ENCODE results near the gene PROCA1.

PROCA1 gene, protein sequence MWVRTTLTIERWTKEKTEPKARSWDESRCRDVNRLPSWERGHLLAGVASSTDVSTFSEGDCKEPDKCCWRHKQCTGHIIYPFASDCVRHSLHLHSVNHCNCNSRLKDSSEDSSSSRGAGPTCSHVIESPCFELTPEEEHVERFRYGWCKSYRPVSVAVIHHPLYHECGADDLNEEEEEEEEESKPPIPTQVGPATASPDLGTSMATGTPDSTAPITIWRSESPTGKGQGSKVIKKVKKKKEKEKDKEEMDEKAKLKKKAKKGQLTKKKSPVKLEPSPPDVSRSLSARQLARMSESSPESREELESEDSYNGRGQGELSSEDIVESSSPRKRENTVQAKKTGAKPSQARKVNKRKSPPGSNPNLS

DNA sequence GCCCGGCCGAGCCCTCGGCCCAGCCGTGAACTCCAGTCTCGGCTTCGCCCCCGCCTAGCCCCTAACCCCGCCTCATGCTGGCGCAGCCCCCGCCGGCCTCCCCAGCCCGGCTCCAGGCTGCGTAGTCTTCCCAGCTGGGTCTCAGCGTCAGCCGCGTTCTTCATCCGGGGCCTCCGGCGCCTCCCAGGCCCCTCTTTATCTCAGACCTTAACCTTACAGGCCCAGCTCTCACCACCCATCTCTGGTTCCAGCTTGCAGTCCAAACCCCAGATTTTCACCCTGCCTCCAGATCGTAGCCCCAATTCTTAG is at the start of gene PROCA1:
TSS of gene PROCA1 (minus strand) at position 166 of the 309 bp plus-strand sequence. CDS start 228 bp downstream, outside the sequence.
- no peak for DNase-seq (ENCODE audit: low spot score)

DNA sequence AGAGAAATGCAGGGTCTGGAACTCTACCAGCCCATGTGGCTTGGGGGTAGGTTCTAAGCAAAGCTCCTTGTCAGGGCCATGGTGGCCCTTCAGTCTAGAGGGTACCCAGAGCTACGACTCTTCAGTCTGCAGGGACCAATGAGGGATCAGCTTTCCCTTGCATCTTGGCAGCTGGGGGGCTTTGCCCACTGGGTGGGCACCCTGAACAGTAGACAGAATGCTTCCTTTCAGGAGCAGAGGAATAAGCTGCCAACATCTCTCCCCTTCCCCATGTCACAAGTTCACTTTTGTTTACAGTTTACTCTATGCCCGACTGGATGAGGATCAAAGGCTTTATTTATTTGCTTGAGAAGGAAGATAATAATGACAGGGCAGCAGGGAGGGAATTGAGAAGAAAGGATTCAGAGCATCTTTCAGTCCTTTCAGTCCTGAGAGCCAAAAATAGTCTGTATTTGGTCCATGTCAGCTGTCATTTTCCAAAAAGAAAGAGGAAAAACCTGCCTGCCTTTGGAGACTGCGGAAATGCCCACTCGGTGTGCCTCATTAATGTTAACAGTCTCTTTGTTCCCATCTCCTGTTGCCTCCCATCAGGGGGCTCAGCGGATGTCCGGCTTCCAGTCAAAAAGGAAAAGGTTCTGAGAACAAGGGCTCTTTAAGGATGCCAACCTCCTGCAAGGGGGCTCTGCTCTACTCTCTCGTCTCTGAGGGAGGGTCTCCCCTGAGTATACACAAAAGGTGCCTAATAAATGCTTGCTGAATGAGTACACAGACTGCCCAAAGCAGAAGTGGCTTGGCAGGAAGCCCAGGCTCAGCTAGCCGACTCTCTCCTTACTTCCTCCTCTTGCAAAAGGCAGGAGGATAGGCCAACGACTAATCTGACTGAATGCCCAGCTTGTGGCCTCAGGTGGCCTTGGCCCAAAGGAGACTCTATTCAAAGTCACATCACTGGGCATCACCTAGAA is 49.2 kb upstream of the PROCA1 start:
- DNase-seq (ENCODE audit: low spot score), result peak; percentile 84

DNA sequence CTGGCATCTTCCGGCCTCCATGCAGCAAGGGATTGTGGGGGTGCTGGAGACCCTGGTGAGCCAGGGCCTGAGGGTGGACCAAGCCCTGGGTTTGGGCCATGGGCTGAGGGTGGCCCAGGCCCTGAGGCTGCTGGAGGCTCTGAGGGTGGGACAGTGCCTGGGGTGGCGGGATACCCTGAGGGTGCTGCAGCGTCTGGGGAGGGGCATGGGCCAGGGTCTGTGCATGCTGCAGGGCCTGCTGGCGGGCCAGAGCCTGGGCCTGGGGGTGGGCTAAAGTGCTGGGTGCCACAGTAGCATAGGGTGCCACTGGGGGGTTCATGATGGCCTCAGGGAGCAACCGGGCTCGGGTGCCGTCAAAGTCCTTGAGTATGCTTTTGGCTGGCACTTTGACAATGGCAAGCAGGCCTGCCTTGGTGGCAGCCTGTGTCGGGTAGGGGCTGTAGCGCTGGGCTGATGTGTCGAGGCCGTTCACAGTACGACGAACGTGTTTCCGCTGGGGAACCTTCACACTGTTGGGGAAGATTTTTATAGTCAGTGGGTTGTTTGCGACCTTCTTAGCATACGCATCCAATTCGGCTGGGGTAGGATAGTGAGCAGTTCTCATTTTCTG is 47.7 kb upstream of the PROCA1 start:
- no peak for DNase-seq (ENCODE audit: low spot score)

DNA sequence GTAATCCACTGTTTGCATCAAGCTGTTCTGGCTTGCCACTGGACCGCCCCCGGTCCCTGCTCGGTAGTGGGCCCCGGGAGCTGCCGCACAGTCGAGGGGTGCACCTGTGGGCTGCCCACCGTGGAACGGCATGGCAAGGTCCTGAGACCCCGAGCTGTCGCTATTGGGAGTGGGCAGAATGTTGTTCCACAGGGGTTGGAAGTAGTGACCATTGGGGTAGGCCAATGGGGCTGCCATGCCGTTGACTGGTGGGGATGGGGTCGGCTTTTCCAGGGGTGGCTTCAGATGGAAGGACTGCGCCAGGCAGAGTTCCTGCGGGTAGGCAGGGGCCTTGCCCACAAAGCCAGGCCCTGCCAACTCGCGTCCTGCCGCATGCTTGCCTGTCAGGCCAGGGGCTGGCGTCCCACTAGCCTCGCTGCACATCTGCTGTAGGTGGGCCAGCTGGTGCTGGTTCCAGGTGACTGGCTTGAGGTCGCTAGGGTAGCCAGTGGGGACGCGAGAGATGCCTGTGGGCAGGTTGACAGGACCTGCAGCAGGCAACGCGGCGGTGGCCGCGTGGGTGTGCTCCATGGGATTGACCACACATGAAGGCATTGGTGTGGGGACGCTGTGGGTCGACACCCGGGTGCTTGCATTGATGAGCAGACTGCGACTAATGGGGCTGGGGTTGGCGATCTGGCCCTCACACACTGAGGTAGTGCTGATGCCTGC is 46.9 kb upstream of the PROCA1 start:
- no peak for DNase-seq (ENCODE audit: low spot score)

DNA sequence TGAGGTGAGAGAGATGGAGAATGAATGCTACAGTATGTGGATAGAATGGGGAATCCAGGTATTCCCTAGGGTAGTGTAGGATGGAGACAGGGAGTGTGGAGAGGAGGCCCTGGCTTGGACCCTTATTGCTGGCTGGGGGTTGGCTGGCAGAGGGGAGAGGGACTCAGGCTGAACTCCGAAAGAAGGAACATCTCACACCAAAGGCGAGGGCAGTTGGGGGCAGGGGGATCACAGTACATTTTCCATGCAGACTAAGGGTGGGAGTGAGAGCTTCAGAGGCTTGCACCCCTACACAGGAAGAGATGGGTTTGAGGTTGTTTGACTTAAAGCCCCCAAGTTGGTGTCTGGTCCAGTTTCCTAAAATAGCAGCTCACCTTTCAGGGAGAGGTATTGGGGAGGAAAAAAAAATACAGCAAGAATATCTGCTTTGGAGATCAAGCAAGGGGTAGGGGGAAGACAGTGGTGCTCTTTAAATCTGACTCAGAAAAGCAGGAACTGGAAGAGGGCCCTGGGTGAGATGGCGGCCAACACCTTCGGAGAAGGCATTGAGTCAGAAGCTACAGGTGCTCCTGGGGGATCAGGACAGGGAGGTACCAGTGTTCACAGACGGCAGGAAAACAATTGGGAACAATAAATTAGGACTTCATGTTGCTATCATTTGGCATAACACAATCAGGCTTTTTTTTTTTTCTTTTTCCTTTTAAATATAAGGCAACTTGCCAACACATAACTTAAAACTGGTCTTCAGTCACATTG is 44.5 kb upstream of the PROCA1 start:
- no peak for DNase-seq (ENCODE audit: low spot score)

DNA sequence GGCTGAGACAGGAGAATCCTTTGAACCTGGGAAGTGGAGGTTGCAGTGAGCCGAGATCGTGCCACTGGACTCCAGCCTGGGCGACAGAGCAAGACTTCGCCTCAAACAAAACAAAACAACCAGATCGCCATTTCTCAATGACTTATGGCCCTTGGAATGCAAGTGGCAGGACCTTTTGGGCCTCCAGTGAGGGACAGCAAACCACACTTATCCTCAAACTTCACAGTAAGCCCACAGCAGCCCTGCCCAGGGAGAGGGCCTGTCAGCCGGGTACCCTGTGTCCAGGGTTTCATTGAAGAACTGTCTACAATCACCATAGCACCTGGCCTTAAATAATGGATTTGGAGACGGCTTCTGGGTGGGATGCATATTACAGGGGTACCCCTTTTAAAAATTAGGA is 43.8 kb upstream of the PROCA1 start:
- DNase-seq (ENCODE audit: low spot score), result no peak

DNA sequence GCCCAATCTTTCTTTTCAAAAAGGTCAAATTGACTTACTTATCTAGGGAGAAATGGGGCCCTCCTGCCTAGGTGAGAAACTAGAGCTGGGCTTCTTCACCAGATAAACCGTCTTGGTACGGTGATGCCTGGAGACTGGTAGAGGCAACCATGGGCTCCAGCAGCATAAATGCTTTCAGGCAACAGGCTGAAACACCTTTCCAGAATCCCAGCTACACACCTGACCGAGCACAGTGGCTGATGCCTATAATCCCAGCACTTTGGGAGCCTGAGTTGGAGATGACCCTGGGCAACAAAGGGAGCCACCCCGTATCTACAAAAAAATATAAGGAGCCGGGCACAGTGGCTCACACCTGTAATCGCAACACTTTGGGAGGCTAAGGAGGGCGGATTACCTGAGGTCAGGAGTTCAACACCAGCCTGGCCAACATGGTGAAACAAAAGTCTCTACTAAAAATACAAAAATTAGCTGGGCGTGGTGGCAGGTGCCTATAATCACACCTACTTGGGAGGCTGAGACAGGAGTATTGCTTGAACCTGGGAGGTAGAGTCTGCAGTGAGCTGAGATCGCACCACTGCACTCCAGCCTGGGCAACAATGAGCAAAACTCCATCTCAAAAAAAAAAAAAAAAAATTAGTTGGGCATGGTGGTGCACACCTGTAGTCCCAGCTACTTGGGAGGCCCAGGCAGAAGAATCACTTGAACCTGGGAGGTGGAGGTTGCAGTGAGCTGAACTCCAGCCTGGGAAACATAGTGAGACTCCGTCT is 40.1 kb upstream of the PROCA1 start:
- DNase-seq (ENCODE audit: low spot score), result no peak

DNA sequence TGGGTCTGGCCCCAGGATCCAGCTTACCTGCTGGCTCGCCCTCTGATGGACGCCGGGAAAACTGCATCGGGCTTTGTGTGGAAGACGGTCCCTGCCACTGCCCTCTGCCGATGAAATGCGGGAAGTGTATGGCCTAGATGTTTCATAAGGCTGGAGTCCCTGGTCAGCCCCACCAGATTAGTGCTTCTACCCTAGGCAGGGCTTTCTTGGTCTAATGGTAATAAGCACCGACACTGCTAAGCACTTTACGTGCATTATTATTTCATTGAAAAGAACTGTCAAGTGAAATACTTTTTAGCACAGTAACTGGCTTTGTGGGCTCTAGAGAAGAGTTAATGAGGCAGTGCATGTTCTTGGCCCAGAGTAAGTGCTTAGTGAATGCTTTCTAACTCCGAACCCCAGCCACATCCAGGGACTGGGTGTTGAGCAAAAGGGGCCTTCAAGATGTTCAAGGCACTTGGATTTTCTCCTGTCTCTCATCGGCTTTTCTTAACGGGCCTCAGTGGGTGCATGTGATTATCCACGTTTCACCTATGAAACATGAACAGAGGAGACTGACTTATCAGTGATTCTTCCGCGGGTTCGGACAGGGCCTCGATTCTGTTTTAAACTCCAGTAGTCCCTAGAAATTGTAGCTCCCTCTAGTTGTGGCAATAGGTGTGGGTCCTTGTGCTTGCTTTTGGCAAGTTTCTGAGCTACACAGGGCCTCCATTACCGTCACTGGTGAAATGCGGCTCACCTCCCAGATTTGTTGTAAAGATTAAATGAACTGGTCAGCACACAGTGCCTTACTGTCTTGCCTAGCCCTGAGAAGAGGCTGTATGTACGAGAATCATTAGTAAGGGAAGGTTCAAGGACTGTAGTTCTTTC is 38.7 kb upstream of the PROCA1 start:
- DNase-seq (ENCODE audit: low spot score), result peak; percentile 67

DNA sequence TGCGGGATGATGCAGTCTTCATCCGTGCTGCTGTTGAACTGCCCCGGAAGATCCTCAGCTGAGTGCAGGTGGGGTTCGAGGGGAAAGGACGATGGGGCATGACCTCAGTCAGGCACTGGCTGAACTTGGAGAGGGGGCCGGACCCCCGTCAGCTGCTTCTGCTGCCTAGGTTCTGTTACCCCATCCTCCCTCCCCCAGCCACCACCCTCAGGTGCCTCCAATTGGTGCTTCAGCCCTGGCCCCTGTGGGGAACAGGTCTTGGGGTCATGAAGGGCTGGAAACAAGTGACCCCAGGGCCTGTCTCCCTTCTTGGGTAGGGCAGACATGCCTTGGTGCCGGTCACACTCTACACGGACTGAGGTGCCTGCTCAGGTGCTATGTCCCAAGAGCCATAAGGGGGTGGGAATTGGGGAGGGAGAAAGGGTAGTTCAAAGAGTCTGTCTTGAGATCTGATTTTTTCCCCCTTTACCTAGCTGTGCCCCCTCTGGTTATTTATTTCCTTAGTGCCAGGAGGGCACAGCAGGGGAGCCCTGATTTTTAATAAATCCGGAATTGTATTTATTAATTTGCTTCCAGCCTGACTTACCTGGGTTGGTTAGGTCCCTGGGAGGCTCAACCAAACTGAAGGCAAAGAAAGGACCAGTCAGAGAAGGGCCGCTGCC is 38.0 kb upstream of the PROCA1 start:
- DNase-seq (ENCODE audit: low spot score), result no peak

DNA sequence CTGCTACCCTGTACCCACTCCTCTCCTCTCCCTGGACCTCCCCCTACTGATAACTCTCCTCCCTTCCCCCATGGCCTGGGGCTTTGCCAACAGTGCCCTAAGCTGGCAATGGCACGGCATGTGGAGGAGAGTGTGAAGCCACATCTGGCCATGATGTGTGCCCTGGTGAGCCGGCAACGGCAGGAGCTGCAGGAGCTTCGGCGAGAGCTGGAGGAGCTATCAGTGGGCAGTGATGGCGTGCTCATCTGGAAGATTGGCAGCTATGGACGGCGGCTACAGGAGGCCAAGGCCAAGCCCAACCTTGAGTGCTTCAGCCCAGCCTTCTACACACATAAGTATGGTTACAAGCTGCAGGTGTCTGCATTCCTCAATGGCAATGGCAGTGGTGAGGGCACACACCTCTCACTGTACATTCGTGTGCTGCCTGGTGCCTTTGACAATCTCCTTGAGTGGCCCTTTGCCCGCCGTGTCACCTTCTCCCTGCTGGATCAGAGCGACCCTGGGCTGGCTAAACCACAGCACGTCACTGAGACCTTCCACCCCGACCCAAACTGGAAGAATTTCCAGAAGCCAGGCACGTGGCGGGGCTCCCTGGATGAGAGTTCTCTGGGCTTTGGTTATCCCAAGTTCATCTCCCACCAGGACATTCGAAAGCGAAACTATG is 37.3 kb upstream of the PROCA1 start:
- no peak for DNase-seq (ENCODE audit: low spot score)

DNA sequence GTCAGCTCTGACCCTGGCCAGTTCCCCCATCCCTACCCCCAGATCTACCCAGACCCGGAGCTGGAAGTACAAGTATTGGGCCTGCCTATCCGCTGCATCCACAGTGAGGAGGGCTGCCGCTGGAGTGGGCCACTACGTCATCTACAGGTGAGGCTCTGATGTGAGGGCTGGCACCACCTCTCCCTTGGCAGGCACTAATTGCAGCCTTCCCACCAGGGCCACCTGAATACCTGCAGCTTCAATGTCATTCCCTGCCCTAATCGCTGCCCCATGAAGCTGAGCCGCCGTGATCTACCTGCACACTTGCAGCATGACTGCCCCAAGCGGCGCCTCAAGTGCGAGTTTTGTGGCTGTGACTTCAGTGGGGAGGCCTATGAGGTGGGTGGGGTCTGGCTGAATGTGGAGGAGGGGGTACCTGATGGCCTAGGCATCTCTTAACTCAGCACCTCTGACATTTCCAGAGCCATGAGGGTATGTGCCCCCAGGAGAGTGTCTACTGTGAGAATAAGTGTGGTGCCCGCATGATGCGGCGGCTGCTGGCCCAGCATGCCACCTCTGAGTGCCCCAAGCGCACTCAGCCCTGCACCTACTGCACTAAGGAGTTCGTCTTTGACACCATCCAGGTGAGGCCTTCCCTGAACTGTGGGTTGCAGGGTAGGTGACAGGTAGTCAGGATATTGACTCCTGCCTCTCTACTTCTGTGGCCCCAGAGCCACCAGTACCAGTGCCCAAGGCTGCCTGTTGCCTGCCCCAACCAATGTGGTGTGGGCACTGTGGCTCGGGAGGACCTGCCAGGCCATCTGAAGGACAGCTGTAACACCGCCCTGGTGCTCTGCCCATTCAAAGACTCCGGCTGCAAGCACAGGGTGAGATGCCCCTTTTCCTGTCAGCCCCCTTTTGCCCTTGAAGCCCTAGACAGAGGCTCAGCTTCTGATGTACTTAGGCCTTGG is 36.4 kb upstream of the PROCA1 start:
- no peak for DNase-seq (ENCODE audit: low spot score)

DNA sequence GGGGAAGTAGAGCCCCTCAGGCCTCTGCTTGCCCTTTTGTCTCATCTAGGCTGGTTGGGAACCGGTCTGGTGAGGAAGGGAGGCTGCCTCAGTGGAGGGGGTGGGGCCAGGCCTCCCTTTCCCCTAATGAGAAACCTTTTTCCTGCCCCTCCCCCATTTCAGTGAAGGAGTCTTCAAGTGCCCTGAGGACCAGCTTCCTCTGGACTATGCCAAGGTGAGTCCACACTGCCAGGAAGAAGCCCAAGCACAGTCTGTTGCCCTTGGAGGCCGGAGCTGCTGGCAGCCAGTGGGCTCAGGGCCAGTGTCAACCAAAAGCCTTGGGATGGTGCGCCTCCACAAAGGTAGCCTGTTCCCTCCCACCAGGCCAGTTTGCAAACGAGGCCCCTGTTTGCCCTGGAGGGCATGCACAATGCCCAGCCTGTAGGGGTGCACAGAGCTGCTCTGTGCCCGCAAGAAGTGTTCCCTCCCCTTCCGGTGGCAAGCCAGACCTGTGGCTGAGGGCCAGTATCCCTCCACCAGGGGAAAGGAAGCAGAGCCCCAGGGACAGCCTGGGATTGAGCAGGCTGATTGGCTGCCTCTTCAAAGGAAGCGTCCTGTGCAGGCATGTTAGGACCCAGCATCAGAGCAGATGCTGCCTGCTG is 35.5 kb upstream of the PROCA1 start:
- no peak for DNase-seq (ENCODE audit: low spot score)

DNA sequence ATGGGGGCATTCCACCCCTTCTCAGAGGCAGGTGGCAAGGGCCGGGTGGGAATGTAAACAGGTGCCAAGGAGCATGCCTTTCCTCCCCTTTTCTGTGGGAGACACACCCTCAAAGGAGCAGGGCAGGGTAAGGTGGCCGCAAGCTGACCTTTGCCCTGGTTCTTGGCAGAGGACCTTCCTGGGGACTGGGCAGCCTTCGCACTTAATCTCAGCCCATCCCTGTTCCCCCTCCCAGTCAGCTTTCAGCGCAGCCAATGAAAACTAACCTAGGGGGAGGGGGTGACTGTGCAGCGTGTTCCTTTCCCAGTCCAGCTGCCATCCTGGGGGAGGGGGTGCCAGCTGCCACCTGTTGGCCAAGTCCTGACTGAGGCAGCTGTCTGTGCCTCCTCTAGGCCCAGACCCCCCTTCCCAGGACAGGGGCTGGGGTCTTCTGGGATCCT is 34.9 kb upstream of the PROCA1 start:
- DNase-seq (ENCODE audit: low spot score), result no peak

DNA sequence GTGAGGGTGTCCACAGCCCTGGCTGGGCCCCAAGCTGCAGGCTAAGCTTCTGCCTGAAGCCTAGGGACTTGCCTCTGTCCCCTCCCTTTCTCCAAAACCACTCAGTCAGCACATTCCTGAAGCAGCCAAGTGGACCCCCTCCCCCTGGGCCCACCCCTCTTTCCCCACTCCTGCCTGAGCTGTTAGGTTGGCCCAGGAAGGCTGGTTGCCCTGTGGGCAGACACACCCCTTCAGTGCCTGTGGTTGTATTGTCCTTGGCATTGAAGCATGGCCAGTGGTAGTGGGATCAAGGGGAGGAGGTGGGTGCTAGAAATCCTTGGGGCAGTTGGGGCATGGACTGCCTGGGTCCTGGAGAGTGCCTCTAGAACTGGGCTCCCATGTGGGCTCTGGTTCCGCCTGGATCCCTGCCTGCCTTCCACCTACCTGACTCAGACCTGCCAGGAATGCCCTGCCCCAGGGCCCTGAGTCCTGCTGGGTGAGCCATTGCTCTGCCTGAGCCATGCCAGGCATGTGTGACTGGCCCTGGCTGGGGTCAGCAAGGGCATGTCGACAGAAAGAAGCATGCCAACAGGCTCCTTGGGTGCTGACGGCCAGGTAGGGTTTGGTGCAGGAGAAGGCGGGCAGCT is 34.2 kb upstream of the PROCA1 start:
- no peak for DNase-seq (ENCODE audit: low spot score)

DNA sequence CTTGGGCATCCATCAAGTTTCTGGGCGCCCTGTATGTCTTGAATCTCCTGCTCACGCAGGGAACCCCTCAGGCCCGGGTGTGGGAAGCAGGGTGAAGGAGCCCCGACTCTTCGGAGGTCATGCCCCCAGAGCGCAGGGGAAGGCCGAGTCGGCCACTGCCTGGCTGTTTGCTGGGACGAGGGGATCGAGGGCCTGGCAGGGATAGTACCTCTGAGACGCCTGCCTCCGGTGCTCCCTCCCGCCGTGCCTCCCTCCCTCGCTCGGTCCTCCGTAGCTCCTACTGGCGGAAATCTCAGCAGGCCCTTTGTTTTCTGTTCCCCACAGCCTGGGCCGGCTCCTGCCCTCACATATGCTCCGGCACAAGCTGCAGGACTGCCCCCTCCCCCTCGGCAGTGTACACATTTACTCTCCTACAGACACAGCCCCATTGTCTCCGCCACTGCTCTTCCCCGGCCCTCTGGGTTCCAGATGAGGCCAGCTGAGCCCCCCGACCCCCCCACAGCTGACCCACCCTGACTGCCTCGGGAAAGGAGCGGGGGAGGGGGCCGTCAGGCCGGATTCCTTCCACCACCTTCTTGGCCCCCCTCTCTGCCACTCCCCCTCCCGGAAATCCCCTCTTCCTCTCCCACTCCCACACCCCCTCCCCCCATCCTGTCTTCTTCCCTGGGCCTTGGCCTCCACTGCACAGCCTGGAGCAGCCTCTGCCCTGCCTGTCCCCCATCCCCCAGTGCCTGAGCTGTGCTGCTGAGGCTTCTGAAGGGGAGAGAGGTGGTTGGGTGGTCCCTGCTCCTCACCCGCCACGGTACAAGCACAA is 33.5 kb upstream of the PROCA1 start:
- peak; percentile 58 for DNase-seq (ENCODE audit: low spot score)

Data from COLO829 (cell line).